Lower lobe of right lung (tissue), 2 donors: Measurements from ENCODE around the gene MYOM1. TPM values are rescaled to one million over a fixed set of nuclear protein-coding genes. Genes with fewer than 3 reads are reported as not detected.
"Not testable (repeated sequence)": the region's sequence is repeated elsewhere in the genome, so short reads cannot be mapped to it uniquely, and the experiment has no call there.

Experiments used
- ATAC-seq, 2 donors: fragments of 200-7000 bp; cut with Tn5 transposase; one replicate each; pipeline ENCODE4 v1.9.1; 2020 to 2022; ENCODE audit warnings: mild to moderate bottlenecking in 2 of 2, moderate library complexity in 2 of 2
- DNase-seq: peaks from one replicate; pipeline ENCODE4 v3.0.0-alpha.2; 2020
- H3K27ac ChIP-seq: fragments of 200-600 bp; one replicate; pipeline ENCODE4 v1.8.0; 2022
- H3K27me3 ChIP-seq: fragments of 200-600 bp; one replicate; pipeline ENCODE4 v1.8.0; 2022; ENCODE audit warnings: low read depth
- H3K36me3 ChIP-seq: fragments of 200-600 bp; one replicate; pipeline ENCODE4 v1.8.0; 2022; ENCODE audit warnings: mild to moderate bottlenecking
- H3K4me1 ChIP-seq: fragments of 200-600 bp; one replicate; pipeline ENCODE4 v1.8.0; 2022
- H3K4me3 ChIP-seq: fragments of 200-600 bp; one replicate; pipeline ENCODE4 v1.8.0; 2022; ENCODE audit warnings: mild to moderate bottlenecking
- H3K9me3 ChIP-seq: fragments of 200-600 bp; one replicate; pipeline ENCODE4 v1.8.0; 2022
- intact Hi-C: fragments of 100-400 bp; cut with DNase I; formaldehyde crosslinking; loops from one replicate; pipeline ENCODE4 v1.11.0; 2022
- total RNA-seq: library from RNA; stranded (reverse); fragmentation: NEBNext Ultra II Directional; extraction: Animal tissue kit (Norgen Biotek cat#: 25700); gene quantifications from one replicate; pipeline ENCODE4 v1.2.1, GENCODE V29; 2021
- TF ChIP-seq, protein P1 (sequence below): fragments of 200-600 bp; IDR thresholded peaks from one replicate; pipeline ENCODE4 v1.8.0; 2022; ENCODE audit warnings: antibody characterized with exemption, mild to moderate bottlenecking
- donor health status: DM: no; HTN: yes; CAD: no; lungs with severe emphysema.

The MYOM1 gene
- total RNA-seq, 1 donor from 2014 or later, result 5.0 TPM

DNA sequence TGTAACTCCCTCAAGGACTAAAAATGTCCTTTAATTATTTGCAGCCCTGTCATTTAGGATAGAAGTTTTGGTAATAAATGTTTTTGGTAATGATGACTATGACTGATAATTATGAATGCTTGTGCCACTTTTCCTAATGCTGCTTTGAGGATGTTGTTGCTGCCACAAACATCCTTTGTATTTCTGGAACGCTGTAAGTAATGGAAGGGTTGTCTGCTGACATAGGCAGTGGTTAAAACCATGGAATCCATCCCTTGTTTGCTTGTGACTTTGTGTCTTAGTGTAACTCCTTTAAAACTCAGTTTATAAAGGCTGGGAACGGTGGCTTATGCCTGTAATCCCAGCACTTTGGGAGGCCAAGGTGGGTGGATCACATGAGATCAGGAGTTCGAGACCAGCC, 187.0 kb downstream of the MYOM1 start:
- no peak for DNase-seq
- H3K4me1 ChIP-seq, result peaks cover 10% of the 10 kb centered on the region
- no peak for ATAC-seq
- no peaks in the 10 kb centered on the region for H3K27me3 ChIP-seq
- no peak overlapping the region for H3K4me3 ChIP-seq
- intact Hi-C loops, result no loop called here
- no peaks in the 10 kb centered on the region for H3K36me3 ChIP-seq
- TF ChIP-seq, protein P1, sequence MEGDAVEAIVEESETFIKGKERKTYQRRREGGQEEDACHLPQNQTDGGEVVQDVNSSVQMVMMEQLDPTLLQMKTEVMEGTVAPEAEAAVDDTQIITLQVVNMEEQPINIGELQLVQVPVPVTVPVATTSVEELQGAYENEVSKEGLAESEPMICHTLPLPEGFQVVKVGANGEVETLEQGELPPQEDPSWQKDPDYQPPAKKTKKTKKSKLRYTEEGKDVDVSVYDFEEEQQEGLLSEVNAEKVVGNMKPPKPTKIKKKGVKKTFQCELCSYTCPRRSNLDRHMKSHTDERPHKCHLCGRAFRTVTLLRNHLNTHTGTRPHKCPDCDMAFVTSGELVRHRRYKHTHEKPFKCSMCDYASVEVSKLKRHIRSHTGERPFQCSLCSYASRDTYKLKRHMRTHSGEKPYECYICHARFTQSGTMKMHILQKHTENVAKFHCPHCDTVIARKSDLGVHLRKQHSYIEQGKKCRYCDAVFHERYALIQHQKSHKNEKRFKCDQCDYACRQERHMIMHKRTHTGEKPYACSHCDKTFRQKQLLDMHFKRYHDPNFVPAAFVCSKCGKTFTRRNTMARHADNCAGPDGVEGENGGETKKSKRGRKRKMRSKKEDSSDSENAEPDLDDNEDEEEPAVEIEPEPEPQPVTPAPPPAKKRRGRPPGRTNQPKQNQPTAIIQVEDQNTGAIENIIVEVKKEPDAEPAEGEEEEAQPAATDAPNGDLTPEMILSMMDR, result no peak
- no peak overlapping the region for H3K27ac ChIP-seq
- no peaks in the 10 kb centered on the region for H3K9me3 ChIP-seq

DNA sequence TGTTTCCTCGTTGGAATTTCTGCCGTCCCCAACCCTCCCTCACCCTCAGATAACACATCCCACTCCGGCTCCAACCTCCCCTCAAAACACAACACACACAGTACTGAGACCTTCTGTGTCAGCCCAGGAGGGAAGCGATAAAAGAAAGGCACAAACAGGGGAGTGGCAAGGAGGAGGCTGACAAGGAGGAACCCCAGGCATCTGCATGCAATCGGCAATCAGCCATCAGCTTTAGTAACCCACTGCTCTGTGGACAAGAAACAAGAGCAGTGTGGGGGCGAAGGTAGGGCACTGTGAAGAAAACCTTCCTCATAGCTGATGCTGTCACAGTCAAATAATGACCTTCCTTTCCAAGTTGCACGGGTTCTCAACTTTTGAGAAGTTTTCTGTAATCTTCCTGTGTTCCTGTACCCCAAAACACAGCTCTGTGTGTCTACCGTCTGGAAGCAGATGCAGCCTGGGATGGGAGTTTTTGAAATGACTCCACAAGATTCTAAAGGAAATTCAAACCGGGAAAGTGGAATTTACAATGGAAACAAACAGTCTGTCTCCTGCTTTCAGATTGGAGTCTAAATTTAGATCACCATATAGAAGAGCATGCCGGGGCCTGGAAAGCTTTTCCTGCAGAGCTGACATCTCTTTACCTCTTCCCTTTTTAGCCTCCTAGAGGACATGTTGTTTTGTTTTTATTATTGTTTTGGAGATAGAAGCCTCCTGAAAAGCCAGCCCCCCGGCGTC, 190.4 kb downstream of the MYOM1 start:
- Histone ChIP-seq H3K4me1 (peaks cover 10% of the 10 kb centered on the region), H3K9me3 (no peaks in the 10 kb centered on the region), H3K4me3 (no peak overlapping the region), H3K27ac (peak overlapping the region; percentile 15), H3K27me3 (no peaks in the 10 kb centered on the region), H3K36me3 (no peaks in the 10 kb centered on the region)
- ATAC-seq, result peak in 1 of 2 donors; percentile 40
- TF ChIP-seq, protein P1, result no peak
- DNase-seq, result no peak
- intact Hi-C loops, result no loop called here

DNA sequence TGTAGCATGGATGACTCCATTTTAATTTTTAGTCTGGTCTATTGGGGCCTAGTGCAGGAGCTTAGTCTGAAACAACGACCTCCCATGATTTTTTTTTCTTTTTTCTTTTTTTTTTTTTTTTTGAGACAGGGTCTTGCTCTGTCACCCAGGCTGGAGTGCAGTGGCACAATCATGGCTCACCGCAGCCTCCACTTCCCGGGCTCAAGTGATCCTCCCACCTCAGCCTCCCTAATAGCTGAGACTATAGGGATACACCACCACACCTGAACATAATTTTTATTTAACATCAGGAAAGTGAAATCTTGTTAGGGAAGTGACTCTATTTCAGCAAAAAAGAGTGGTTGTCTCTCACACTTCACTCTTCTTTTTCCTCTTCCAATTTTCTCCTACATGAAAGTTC, 191.7 kb downstream of the MYOM1 start:
- H3K9me3 ChIP-seq, H3K27me3 ChIP-seq, H3K27ac ChIP-seq, H3K4me3 ChIP-seq, ATAC-seq, H3K36me3 ChIP-seq, DNase-seq, intact Hi-C loops: not testable (repeated sequence)
- H3K4me1 ChIP-seq, result peaks cover 10% of the 10 kb centered on the region

DNA sequence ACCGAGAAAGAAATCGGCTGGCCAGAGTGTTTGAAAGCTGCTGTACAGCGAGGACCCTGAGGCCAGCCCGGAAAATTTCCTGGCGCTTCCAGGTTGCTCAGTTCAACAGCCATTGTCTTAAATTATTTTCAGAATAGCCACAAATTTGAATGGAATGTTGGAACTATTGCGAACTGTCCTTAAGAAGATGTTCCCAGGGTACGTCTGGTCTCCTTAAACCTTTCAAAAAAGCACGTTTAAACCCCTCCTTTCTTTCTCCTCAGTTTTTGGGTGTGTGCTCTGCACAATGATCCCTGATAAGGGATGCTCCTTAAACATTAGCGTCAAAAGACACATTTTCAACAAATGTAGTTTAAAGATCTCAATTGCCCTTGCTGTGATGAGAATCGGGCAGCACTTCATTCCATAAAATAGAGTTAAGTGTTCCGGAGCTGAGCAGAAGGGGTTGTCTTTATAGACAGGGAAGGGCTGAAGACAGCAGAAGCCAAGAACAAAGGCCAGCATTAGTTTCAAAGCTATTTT, 192.3 kb downstream of the MYOM1 start:
- no peak for ATAC-seq
- H3K4me3 ChIP-seq, result no peak overlapping the region
- no peak for DNase-seq
- H3K36me3 ChIP-seq, result no peaks in the 10 kb centered on the region
- peaks cover 10% of the 10 kb centered on the region for H3K4me1 ChIP-seq
- TF ChIP-seq, protein P1, result no peak
- no peaks in the 10 kb centered on the region for H3K27me3 ChIP-seq
- intact Hi-C loops, result no loop called here
- no peak overlapping the region for H3K27ac ChIP-seq
- H3K9me3 ChIP-seq, result no peaks in the 10 kb centered on the region

DNA sequence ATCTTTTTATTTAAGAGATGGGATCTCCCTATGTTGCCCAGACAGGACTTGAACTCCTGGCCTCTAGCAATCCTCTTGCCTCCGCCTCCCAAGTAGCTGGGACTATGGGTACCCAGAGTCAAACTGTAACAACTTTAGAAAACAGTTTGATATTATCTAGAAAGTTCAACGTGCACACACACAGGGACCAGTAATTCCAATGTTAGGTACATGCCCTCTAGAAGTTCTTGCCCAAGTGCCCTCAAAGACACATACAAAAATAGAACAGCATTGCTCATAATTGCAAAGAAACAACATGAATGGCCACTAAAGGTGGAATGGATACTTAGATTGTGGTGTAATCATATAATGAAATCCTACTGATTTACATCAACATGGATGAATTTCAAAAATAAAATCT, 194.2 kb downstream of the MYOM1 start:
- DNase-seq (no peak), ATAC-seq (peak in 1 of 2 donors; percentile 58)
- H3K4me1 ChIP-seq, result peaks cover 10% of the 10 kb centered on the region
- no peaks in the 10 kb centered on the region for H3K27me3 ChIP-seq
- TF ChIP-seq, protein P1, result no peak
- H3K27ac ChIP-seq, result no peak overlapping the region
- H3K36me3 ChIP-seq, result no peaks in the 10 kb centered on the region
- no peak overlapping the region for H3K4me3 ChIP-seq
- intact Hi-C loops, result no loop called here
- no peaks in the 10 kb centered on the region for H3K9me3 ChIP-seq

DNA sequence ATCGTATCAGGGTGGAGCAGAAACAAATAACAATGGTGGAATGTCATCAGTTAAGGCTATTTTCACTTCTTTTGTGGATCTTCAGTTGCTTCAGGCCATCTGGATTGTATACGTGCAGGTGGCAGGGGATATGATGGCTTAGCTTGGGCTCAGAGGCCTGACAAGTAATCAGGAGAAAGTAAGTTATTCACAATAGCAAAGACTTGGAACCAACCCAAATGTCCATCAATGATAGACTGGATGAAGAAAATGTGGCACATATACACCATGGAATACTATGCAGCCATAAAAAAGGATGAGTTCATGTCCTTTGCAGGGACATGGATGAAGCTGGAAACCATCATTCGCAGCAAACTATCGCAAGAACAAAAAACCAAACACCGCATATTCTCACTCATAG, 196.2 kb downstream of the MYOM1 start:
- H3K4me3 ChIP-seq, H3K36me3 ChIP-seq, H3K4me1 ChIP-seq, H3K9me3 ChIP-seq, DNase-seq, intact Hi-C loops, ATAC-seq, H3K27ac ChIP-seq, H3K27me3 ChIP-seq: not testable (repeated sequence)

Other genes with a start within 250 kb of the MYOM1 start
- gene LPIN2, start 206.8 kb downstream of the MYOM1 start, total RNA-seq, result 51.1 TPM
- 481 TPM for gene MYL12A, start 27.8 kb upstream of the MYOM1 start, total RNA-seq
- 318 TPM for gene MYL12B, start 42.2 kb upstream of the MYOM1 start, total RNA-seq
- gene TGIF1, start 230.2 kb upstream of the MYOM1 start, total RNA-seq, result 45.8 TPM